ENCODE data around the gene ILF2.
A peak's percentile ranks its signal among the peaks of the same experiment; 100 is the strongest.
"Not testable (repeated sequence)": the region's sequence is repeated elsewhere in the genome, so short reads cannot be mapped to it uniquely, and the experiment has no call there.

Gene ILF2

DNA sequence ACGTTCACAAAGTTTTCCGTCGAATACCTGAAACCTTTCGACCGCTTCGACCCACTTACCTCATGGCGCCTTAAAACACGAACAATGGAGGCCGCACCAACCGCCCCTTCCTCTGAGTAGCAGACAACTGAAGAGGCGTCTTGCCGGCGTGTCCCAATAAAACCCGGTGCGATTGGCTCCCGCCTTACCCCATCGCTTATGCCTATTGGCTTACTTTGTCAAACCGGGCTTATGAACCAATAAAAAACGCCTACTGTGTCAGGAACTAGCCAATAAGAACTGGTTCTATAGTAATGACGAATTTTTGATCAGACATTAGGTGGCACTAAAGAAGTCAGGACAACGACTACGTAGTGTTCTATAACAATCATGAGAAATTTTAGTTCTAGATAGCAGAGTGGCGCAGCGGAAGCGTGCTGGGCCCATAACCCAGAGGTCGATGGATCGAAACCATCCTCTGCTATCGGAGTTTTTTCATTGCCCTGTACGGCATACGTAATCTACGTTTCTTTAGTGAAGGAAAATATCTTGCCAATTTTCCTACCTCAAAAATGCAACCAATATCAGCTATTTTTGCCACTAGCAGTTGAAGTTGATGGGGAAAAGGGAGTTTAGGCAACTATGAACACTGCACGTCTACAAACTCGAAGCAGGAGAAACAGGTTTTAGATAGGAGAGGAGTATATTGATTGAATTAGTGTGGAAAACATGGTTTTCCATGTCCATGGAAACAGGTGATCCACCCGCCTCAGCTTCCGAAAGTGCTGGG lies at the start of gene ILF2:
Gene ILF2, minus strand, starts transcription at position 135 of the 769 bp plus-strand sequence. Its CDS starts 71 bp downstream, at position 64.
- DNase-seq (ENCODE audit: low read depth in 2 of 2), result peak; percentile 99

DNA sequence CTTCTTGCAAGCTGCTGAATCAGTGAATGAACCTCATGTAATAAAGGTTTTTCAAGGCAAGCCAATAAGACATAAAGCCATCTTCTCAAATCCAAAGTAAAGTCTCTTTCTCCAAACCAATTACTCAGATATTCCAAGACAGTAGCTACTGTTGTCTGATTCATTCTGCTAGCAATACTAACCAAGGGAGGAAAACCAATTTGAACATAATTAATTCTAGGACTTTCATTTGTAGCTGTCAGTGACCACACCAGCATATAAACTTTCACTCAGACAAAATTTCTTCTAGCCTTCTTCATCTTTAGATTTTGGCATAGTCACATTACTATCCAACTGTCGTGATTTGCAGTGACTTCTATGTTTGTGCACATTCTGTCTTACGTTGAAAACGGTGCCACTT lies 46.5 kb upstream of the ILF2 start:
- no peak for DNase-seq (ENCODE audit: low read depth in 2 of 2)

DNA sequence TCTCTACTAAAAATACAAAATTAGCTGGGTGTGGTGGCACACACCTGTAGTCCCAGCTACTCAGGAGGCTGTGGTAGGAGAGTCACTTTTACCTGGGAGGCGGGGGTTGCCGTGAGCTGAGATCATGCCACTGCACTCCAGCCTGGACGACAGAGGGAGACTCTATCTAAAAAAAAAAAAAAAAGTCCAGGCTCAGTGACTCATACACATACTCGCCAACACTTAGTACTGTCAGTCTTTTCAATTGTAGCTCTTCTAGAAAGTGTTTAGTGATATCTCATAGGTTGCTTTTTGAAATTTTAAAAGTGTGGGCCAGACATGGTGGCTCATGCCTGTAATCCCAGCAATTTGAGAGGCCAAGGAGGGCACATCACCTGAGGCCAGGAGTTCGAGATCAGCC lies 45.4 kb upstream of the ILF2 start:
- DNase-seq (ENCODE audit: low read depth in 2 of 2), result not testable (repeated sequence)

DNA sequence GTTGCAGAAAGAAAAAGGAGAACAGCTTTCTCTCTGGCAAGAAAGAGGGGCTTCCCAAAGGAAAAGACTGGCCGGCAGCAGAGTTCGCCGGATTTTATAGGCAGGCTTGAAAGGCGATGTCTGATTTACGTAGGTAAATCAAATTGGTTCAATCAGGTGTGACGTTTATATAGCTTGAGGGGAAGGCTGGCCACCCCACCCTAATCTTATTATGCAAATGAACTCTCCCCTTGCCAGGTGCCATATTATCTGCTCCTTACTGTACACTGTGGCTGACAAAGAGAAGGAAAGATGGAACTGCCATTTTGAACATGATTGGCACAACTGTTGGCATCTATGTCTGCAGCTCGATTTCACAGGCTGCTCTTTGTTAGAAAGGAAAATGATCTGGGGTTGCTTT lies 40.2 kb upstream of the ILF2 start:
- no peak for DNase-seq (ENCODE audit: low read depth in 2 of 2)

DNA sequence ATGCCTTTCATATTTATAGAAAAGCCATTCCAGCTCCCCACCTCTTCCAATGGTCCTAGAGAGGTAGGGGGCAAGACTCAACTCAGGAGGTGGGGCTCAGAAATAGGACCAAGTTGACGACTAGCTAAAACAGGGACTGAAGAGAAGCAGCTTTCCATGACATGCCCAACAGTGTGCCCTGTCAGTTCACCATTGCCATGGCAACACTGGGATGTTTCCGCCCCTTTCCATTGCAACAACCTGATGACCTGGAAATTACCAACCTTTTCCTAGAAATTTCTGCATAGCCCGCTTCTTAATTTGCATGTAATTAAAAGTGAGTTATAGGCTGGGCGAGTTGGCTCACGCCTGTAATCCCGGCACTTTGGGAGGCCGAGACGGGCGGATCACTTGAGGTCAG lies 34.7 kb upstream of the ILF2 start:
- no peak for DNase-seq (ENCODE audit: low read depth in 2 of 2)

DNA sequence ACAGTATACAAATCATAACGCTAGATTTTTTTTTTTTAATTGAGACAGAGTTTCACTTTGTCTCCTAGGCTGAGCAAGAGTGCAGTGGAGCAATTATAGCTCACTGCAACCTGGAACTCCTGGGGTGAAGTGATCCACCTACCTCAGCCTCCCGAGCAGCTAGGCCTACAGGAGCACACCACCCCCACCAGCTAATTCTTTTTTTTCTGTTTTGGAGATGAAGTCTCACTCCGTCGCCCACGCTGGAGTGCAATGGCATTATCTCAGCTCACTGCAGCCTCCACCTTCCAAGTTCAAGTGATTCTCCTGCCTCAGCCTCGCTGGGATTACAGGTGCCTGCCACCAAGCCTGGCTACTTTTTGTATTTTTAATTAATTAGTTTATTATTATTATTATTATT lies 29.0 kb upstream of the ILF2 start:
- no peak for DNase-seq (ENCODE audit: low read depth in 2 of 2)

DNA sequence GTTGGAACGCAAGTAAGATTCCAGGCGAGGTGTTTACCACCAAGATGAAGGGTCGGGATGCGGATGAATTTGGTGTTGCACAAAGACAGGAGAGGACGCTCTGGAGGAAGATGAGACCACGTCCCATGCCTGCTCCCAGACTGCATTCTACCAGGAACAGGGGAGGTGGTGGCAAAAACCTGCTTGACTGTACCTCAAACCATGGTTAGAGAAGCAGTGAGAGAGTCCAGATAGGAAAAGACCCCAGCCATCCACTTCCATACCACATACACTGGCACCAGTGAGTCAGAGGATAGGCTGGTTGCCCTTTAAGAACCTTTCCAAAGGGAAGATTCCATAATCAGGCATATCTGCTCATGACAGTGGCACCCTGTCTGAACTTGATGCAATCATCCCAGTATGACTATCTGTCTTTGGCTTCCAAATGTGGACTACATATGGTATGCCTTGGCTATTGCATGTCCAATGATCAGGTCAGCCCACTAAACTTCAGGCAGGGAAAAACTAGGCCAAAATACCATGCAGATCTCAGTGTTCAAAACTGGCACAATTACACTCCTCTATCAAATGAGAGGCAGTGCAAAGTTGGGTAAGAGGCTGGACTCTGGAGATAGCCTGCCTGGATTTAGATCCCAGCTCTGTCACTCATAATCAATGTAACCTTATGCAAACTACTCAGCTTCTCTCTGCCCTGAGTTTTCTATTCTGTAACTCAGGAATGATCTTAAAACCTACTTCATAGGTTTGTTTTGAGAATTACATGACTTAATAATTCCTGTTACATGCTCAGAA lies 28.3 kb upstream of the ILF2 start:
- DNase-seq (ENCODE audit: low read depth in 2 of 2), result no peak

DNA sequence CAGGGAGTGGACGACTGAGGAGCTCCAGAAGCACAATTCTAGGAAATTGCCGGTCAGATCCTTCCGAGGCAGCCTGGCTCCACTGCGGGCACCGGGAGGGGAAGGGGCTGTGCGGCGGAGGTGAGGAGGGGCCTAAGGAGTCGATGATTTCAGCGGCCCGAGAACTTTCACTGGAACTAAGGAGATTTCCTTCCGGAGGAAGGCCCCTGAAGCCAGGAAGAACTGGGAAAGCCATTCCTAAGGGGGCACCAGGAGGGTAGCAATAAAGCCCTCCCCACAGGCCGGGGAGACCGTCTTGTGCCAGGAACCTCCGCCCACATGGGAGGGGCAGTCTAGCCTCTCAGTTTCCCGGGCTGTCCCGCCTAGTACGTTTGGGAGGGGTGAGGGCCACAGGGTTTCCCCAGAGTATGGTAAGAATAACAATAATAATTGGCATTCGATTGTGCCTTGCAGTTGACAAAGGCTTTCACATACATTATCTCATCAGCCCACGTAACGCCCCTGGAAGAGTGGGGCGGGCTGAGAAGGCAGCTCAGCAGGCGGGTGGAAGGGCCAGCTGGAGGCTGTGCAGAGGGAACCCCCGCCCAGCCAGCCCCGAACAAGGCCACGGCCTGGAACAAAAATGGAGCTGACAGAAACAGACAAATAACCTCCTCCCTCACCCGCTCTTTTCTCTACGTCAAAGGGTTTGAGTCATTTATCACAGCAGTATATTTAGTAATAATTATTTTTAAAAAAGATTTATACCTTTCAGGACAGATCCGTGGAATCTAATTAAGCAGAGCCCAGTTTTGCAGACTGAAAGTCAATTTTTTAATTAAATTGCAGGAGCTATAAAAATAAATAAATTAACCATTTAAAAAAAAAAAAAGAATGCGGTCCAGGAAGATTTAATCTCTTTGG lies 27.5 kb upstream of the ILF2 start:
- no peak for DNase-seq (ENCODE audit: low read depth in 2 of 2)

DNA sequence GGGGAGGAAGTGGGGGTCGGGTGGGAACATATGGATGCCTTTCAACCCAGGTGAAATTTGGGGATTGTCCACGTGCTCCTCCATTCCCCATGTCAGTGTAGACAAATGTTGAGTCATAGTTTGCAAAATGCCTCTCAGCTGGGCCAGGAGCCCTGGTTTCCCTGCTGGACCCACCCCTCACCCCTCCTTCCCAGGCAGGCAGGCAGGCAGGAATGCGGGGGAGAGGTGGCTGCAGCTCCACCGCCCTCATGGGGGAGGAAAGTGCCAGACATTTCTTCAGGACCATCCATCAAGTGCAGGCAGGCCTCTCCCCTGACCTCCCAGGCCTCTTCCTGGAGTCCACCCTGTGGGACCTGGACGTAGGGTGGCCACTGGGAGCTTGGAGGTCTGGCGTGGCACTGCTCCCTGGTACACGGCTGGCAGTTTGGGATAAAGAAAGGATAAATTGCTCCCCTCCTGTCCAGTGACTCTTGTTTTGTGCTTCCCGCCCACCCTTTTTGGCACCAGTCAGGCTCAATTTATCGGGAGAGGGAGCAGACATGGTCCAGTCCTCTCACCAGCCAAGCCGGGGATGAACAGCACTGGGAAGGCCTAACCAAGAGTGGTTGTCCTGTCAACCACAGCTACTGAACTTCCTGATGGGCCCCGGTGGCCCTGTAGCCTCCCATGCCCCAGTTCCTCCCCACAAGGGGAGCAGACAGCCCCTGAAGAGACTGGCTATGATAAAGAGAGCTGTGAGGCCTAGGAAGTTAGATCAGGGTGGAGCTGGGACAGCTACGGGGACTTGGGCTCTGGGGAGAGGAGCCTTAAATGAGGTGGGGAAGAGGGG lies 26.6 kb upstream of the ILF2 start:
- no peak for DNase-seq (ENCODE audit: low read depth in 2 of 2)

DNA sequence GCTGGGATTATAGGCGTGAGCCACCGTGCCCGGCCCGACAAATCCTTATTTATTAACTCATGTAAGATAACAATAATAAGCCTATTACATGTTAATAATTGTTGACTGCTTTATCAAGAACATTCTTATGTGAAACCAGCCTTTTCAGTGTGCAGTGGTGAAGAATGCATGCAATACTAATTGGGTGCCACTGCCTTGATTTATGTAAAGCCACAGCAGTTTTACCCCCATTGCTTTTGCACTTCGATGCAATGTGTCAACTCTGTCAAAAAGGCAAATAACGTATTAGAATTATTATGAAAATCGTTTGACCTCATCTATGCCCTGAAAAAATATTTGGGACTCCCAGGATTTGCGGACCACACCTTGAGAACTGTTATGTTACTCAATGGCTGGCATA lies 25.9 kb upstream of the ILF2 start:
- DNase-seq (ENCODE audit: low read depth in 2 of 2), result no peak

DNA sequence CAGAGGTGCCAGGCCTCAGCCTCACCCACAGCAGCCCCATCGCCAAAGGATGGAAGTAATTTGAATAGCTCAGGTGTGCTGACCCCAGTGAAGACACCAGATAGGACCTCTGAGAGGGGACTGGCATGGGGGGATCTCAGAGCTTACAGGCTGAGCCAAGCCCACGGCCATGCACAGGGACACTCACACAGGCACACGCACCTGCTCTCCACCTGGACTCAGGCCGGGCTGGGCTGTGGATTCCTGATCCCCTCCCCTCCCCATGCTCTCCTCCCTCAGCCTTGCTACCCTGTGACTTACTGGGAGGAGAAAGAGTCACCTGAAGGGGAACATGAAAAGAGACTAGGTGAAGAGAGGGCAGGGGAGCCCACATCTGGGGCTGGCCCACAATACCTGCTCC lies 22.7 kb upstream of the ILF2 start:
- DNase-seq (ENCODE audit: low read depth in 2 of 2), result no peak

DNA sequence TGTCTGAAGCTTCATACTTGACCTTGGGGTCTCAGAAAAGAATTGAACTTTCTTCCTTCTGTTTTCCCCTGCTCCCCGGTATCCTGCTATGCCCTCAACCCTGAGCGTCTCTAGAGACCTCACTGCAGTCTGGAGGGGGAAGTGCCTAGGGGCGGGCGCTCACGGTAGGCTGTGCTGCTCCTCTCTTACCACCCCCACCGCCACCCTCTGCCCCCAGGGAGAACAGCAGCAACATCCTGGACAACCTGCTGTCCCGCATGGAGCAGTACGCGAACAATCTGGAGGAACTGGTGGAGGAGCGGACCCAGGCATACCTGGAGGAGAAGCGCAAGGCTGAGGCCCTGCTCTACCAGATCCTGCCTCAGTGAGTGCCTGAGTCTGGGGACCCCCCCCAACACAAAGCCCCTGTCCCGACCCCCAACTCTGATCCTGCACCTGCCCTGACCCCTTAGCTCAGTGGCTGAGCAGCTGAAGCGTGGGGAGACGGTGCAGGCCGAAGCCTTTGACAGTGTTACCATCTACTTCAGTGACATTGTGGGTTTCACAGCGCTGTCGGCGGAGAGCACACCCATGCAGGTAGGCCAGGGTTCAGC lies 18.0 kb upstream of the ILF2 start:
- DNase-seq (ENCODE audit: low read depth in 2 of 2), result no peak

DNA sequence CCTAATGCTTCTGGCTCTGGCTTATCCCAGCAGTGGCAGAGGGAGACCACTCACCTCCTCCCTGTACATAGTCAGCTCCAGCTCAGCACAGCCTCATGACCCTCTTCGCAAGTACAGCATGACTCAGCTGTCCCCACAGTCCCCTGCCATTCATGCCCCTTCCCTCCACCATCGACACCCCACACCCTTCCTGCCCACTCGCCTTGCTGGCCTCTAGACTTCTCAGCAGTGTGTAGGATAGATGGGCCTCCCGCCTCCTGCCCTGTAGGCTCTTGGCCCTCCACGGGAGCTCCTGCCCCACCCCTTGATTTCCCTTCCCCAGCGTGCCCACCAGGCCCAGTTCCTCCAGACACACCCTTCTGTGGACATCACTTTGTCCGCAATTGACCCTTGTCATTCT lies 17.5 kb upstream of the ILF2 start:
- no peak for DNase-seq (ENCODE audit: low read depth in 2 of 2)

DNA sequence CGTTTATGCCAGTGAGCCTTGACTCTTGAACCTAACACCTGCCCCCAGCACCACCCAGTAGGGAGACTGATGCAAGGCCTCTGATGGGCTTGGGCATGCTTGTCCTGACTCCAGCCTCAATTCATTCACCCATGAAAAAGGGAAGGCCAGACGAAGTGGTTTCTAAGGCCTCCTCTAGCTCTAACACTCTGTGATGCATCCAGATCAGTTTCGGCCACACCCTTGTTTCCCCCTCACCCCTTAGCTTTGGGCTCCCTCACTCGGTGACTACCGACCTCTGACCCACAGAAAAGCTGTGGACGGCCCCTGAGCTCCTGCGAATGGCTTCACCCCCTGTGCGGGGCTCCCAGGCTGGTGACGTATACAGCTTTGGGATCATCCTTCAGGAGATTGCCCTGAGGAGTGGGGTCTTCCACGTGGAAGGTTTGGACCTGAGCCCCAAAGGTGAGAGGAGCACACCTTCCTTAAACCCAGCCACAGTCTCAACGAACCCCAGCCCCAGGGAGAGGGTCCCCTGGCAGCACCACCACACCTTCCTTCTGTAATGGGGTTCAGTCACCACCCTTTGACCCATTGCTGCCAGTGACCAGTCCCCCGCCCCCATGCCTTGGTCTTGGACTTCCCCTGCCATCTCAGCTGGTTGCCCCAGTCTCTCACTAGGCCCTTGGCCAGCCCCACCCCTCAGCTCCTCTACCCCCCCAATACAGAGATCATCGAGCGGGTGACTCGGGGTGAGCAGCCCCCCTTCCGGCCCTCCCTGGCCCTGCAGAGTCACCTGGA lies 16.7 kb upstream of the ILF2 start:
- no peak for DNase-seq (ENCODE audit: low read depth in 2 of 2)

DNA sequence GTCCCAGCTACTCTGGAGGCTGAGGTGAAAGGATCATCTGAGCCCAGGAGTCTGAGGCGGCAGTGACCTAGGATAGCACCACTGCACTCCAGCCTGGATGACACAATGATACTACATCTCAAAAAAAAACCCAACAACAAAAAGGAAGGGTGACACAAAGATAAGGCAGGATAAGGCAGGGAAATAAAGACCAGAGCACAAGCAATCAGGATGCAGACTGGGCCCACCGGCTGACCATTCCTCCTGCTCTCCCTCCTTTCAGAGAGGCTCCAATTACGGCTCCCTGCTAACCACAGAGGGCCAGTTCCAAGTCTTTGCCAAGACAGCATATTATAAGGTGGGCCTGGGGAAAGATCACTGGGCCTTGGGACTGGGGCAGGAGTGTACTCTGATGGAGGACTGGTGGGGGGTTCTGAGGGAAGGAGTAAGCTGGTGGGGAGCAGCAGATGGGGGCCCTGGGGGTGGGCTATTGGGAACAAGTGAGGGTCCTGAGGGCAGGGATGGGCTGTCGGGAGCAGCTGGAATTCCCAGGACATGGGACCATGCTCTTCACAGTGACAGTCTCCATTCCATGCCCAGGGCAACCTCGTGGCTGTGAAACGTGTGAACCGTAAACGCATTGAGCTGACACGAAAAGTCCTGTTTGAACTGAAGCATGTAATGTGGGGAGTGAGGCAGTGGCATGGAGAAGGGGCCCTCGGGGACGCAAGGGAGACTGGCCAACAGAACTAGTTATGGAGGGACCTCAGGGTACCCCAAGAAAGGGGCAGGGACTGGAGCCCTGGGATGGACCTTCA lies 14.9 kb upstream of the ILF2 start:
- no peak for DNase-seq (ENCODE audit: low read depth in 2 of 2)

DNA sequence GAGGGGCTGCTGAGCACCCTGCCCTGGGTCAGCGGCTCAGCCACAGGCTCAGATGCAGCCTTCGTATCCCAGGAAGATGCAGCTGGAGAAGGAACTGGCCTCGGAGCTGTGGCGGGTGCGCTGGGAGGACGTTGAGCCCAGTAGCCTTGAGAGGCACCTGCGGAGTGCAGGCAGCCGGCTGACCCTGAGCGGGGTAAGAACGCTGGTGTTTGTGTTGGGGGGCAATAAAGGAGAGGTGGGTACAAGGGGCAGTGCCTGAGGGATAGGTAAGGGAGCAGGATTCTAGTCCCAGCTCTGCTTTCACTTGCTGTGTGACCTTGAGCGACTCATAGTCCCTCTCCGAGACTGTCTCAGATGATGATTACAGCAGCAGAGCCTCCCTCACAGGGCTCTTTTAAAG lies 14.1 kb upstream of the ILF2 start:
- DNase-seq (ENCODE audit: low read depth in 2 of 2), result no peak

DNA sequence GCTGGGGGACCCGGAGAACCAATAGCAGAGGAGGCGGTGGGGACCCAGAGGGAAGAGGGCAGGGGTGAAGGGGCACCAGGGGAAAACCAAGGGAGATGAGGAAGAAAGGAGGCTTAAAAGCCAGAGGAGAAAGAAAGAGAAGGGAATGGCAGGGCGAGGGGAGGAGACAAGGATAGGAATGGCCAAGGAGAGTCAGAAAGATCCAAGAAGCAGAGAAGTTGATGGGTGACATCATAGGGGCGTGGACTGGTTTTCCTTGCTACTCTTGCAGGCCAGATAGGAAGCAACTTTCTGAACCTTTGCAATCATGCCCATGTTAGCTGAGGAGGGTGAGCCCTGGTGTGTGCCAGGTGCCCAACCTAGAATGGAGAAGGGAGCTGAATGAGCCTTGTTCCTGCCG lies 13.1 kb upstream of the ILF2 start:
- DNase-seq (ENCODE audit: low read depth in 2 of 2), result no peak

DNA sequence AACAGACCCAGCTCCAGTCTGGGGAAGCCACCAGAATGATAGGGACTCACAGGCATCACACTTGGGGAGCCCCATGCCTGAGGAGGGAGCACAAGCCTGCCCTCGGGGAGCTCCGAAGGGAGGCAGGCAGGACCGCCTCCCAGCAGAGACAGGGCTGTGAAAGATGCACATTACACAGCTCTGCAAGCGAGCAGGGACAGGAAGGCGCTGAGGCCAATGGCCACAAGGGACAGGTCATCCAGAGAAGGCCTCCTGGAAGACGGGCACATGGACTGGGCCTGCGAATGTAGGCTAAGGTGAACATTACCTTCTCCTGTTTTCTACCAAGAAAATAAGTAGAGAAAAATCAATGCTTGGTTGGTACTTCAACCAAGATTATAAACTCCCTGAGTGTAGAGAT lies 11.9 kb upstream of the ILF2 start:
- no peak for DNase-seq (ENCODE audit: low read depth in 2 of 2)

DNA sequence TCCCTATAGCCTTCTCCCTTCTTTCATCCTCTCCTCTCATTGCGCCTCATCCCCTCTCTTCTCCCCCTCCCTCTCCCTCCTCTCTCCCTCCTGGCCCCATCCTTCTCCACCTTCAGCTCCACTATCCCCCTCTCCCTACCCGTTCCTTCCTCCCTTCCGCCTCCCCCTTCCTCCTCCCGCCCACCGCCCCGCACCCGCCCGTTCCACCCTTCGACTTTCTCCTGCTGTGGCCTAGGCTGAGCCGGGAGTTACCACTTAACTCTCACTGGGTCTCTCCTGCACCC lies 9.3 kb upstream of the ILF2 start:
- DNase-seq (ENCODE audit: low read depth in 2 of 2), result no peak

All from fibroblast of skin of left biceps (primary cell).